ENCODE measurements around the gene ABCA7.

Gene ABCA7

GRCh38 chr19:1004803-1005664 is 34.9 kb upstream of the ABCA7 start:
- no peak overlapping the region for H3K27ac ChIP-seq
- TF ChIP-seq CTCF (conservative IDR thresholded peaks at IDR 0.05), result no peak
- TF ChIP-seq ZFX (IDR thresholded peaks at IDR 0.05), result no peak

GRCh38 chr19:1006711-1007398 is 33.1 kb upstream of the ABCA7 start:
- H3K27ac ChIP-seq, result no peak overlapping the region
- TF ChIP-seq ZFX (IDR thresholded peaks at IDR 0.05) (no peak), CTCF (conservative IDR thresholded peaks at IDR 0.05) (no peak)

GRCh38 chr19:1007399-1008251 is 32.3 kb upstream of the ABCA7 start:
- no peak for TF ChIP-seq ZFX (IDR thresholded peaks at IDR 0.05)
- TF ChIP-seq CTCF (conservative IDR thresholded peaks at IDR 0.05), result no peak
- H3K27ac ChIP-seq, result no peak overlapping the region

- H3K27ac ChIP-seq, result no peak overlapping the region
- TF ChIP-seq ZFX (IDR thresholded peaks at IDR 0.05) (no peak), CTCF (conservative IDR thresholded peaks at IDR 0.05) (no peak)
Measured at GRCh38 chr19:1008268-1009040, 31.5 kb upstream of the ABCA7 start.

- no peak for TF ChIP-seq ZFX (IDR thresholded peaks at IDR 0.05)
- no peak for TF ChIP-seq CTCF (conservative IDR thresholded peaks at IDR 0.05)
- no peak overlapping the region for H3K27ac ChIP-seq
Measured at GRCh38 chr19:1009041-1009980, 30.6 kb upstream of the ABCA7 start.

- no peak for TF ChIP-seq CTCF (conservative IDR thresholded peaks at IDR 0.05)
- TF ChIP-seq ZFX (IDR thresholded peaks at IDR 0.05), result no peak
- no peak overlapping the region for H3K27ac ChIP-seq
Measured at GRCh38 chr19:1009981-1010538, 29.8 kb upstream of the ABCA7 start.
